ENCODE measurements around the gene NRG3. TPM values are rescaled to one million over a fixed set of nuclear protein-coding genes. Genes with fewer than 3 reads are reported as not detected.
A peak's percentile ranks its signal among the peaks of the same experiment; 100 is the strongest.

The NRG3 gene
- total RNA-seq, 4 donors from 2014 or later: 0.20 to 1.1 (median 0.84) TPM; not detected in 1

GRCh38 chr10:82934429-82934828 is 1059.4 kb downstream of the NRG3 start:
- Histone ChIP-seq H3K9me3 (no peaks in the 10 kb centered on the region), H3K4me3 (no peak overlapping the region), H3K27ac (no peak overlapping the region), H3K27me3 (no peaks in the 10 kb centered on the region), H3K4me1 (no peaks in the 10 kb centered on the region), H3K36me3 (no peaks in the 10 kb centered on the region)
- 66 to 74% methylated on average over 2 of the region's 2 CpGs for WGBS, 2 donors
- DNase-seq (ENCODE audit: low spot score in 2 of 2): no peak
- TF ChIP-seq EP300 (IDR thresholded peaks at IDR 0.05): no peak
- TF ChIP-seq POLR2A (IDR thresholded peaks at IDR 0.05): no peak
- no peak for TF ChIP-seq CTCF (IDR thresholded peaks at IDR 0.05)

GRCh38 chr10:82934947-82935346 is 1060.0 kb downstream of the NRG3 start:
- H3K36me3 ChIP-seq: no peaks in the 10 kb centered on the region
- no peaks in the 10 kb centered on the region for H3K9me3 ChIP-seq
- H3K27ac ChIP-seq: no peak overlapping the region
- no peaks in the 10 kb centered on the region for H3K27me3 ChIP-seq
- no peaks in the 10 kb centered on the region for H3K4me1 ChIP-seq
- no peak for DNase-seq (ENCODE audit: low spot score in 2 of 2)
- no peak overlapping the region for H3K4me3 ChIP-seq
- 89 to 96% methylated on average over 2 of the region's 2 CpGs for WGBS, 2 donors
- TF ChIP-seq EP300 (IDR thresholded peaks at IDR 0.05) (no peak), CTCF (IDR thresholded peaks at IDR 0.05) (no peak), POLR2A (IDR thresholded peaks at IDR 0.05) (no peak)

- no peak overlapping the region for H3K4me3 ChIP-seq
- peaks cover 0 to 12% (median 5%) of the 10 kb centered on the region in 4 donors for H3K4me1 ChIP-seq
- DNase-seq (ENCODE audit: low spot score in 2 of 2): no peak
- H3K36me3 ChIP-seq: no peaks in the 10 kb centered on the region
- H3K9me3 ChIP-seq: no peaks in the 10 kb centered on the region
- 75 to 76% methylated on average over 4 of the region's 4 CpGs for WGBS, 2 donors
- no peak overlapping the region for H3K27ac ChIP-seq
- H3K27me3 ChIP-seq: no peaks in the 10 kb centered on the region
- TF ChIP-seq CTCF (IDR thresholded peaks at IDR 0.05) (no peak), POLR2A (IDR thresholded peaks at IDR 0.05) (no peak), EP300 (IDR thresholded peaks at IDR 0.05) (no peak)
These were observed 1063.3 kb downstream of the NRG3 start for GRCh38 chr10:82938331-82938730.

- no peak overlapping the region for H3K4me3 ChIP-seq
- 58 to 60% methylated on average over 3 of the region's 3 CpGs for WGBS, 2 donors
- H3K36me3 ChIP-seq: no peaks in the 10 kb centered on the region
- no peaks in the 10 kb centered on the region for H3K27me3 ChIP-seq
- DNase-seq (ENCODE audit: low spot score in 2 of 2): peak; percentile 26 to 52
- peaks cover 0 to 13% (median 6%) of the 10 kb centered on the region in 4 donors for H3K4me1 ChIP-seq
- H3K9me3 ChIP-seq: peaks cover 0 to 4% (median 0%) of the 10 kb centered on the region in 4 donors
- H3K27ac ChIP-seq: peak overlapping the region in 2 of 4 donors; percentile 48 to 77
- TF ChIP-seq POLR2A (IDR thresholded peaks at IDR 0.05): no peak
- peak in 1 of 2 donors; percentile 39 for TF ChIP-seq EP300 (IDR thresholded peaks at IDR 0.05)
These were observed 1067.5 kb downstream of the NRG3 start for GRCh38 chr10:82942286-82943099.

GRCh38 chr10:82943142-82943541 is 1068.1 kb downstream of the NRG3 start:
- H3K4me1 ChIP-seq: peaks cover 0 to 13% (median 6%) of the 10 kb centered on the region in 4 donors
- peak overlapping the region in 2 of 4 donors; percentile 41 to 58 for H3K27ac ChIP-seq
- peaks cover 0 to 4% (median 0%) of the 10 kb centered on the region in 4 donors for H3K9me3 ChIP-seq
- TF ChIP-seq POLR2A (IDR thresholded peaks at IDR 0.05): no peak
- no peak for TF ChIP-seq CTCF (IDR thresholded peaks at IDR 0.05)
- H3K4me3 ChIP-seq: no peak overlapping the region
- H3K36me3 ChIP-seq: no peaks in the 10 kb centered on the region
- 52 to 62% methylated on average over 3 of the region's 3 CpGs for WGBS, 2 donors
- H3K27me3 ChIP-seq: no peaks in the 10 kb centered on the region
- DNase-seq (ENCODE audit: low spot score in 2 of 2): no peak

Data from tibial nerve (tissue), 4 donors.